GM13977 (cell line): Measurements from ENCODE around the gene SMIM41.

Experiments
- DNase-seq: peaks from one replicate; pipeline ENCODE4 v3.0.0; 2012; ENCODE audit warnings: low spot score
- CTCF ChIP-seq: IDR thresholded peaks from 2 replicates; pipeline ENCODE4 v1.5.1; 2012; ENCODE audit warnings: mild to moderate bottlenecking, control low read depth; ENCODE audit not compliant: insufficient read depth; ENCODE audit errors: extremely low read depth, missing control alignments
- in situ Hi-C: fragments of 300-500 bp; cut with MboI; formaldehyde crosslinking; loops from one replicate; pipeline ENCODE4 v1.12.0; 2022; ENCODE audit warnings: low sequenced_read_pairs, low pct_unique_long_range_greater_than_20kb, mixed read lengths, inconsistent platforms; ENCODE audit not compliant: unreplicated experiment

The SMIM41 gene

GRCh38 chr12:52147964-52148463 is 68.5 kb downstream of the SMIM41 start:
- no peak for DNase-seq
- TF ChIP-seq CTCF: no peak
- in situ Hi-C loops: no loop called here

DNA sequence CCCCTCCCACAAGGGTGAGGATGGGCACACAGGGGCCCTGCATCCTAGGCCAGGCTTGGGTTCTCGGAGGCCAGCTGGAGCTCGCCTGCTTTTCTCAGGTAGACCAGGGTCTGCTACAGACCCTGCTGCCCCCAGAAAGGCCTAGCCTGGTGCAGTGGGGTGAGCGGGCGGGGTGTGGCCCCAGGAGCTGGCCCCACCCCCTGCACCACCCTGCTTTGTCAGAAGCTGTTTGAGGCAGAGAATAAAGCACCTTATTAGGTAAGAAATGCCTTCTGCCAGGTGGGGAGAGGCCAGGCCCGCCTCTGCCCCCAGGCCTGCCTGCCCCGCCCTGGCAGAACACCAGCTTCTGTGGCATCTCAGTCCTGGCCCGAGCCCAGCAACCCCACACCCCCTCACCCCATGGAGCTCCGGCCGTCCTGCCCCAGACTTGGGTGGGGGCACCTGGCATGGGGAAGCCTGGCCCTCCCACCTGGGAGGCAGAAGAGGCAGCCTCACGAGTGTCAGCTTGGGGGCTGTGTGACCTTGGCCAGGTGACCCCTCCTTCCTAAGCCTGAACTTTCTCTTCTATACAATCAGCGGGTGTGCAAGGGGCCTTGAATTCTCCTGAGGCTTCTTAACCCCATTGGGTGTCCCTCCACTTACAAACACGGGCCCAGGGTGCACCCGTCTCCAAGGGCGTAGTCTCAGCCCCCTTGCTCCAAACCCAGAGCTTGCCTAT is 69.1 kb downstream of the SMIM41 start:
- no peak for DNase-seq
- TF ChIP-seq CTCF: no peak
- in situ Hi-C loops: no loop called here

GRCh38 chr12:52149182-52149641 is 69.7 kb downstream of the SMIM41 start:
- DNase-seq: no peak
- in situ Hi-C loops: no loop called here
- no peak for TF ChIP-seq CTCF

GRCh38 chr12:52149651-52150241 is 70.2 kb downstream of the SMIM41 start:
- TF ChIP-seq CTCF: no peak
- DNase-seq: no peak
- in situ Hi-C loops: loop anchor here (10.0 kb wide), 1 partner anchor 735 kb away; no protein-coding TSS in a partner anchor

- in situ Hi-C loops: loop anchor here (10.0 kb wide), 1 partner anchor 734 kb away; no protein-coding TSS in a partner anchor
- no peak for TF ChIP-seq CTCF
- no peak for DNase-seq
Measured at GRCh38 chr12:52151153-52151836, 71.8 kb downstream of the SMIM41 start.
